D721Med (cell line): Measurements from ENCODE around the gene CDC42SE2.

ENCODE experiments used
- DNase-seq: peaks from one replicate; pipeline ENCODE4 v3.0.0; 2011; ENCODE audit warnings: low spot score; ENCODE audit not compliant: insufficient read length
- FAIRE-seq: peaks from 2 replicates; lab custom pipeline; 2011; peaks lifted over from hg19 to GRCh38; lab: Jason Lieb, UNC
- TF ChIP-seq, protein P1 (sequence below): IDR thresholded peaks from 2 replicates; pipeline ENCODE4 v1.5.1; 2012; ENCODE audit warnings: mild to moderate bottlenecking, control low read depth; ENCODE audit not compliant: insufficient read depth; ENCODE audit errors: missing control alignments

Gene CDC42SE2

GRCh38 chr5:131431794-131432193, 167.9 kb downstream of the CDC42SE2 start:
- FAIRE-seq: no peak
- no peak for DNase-seq
- TF ChIP-seq, protein P1, sequence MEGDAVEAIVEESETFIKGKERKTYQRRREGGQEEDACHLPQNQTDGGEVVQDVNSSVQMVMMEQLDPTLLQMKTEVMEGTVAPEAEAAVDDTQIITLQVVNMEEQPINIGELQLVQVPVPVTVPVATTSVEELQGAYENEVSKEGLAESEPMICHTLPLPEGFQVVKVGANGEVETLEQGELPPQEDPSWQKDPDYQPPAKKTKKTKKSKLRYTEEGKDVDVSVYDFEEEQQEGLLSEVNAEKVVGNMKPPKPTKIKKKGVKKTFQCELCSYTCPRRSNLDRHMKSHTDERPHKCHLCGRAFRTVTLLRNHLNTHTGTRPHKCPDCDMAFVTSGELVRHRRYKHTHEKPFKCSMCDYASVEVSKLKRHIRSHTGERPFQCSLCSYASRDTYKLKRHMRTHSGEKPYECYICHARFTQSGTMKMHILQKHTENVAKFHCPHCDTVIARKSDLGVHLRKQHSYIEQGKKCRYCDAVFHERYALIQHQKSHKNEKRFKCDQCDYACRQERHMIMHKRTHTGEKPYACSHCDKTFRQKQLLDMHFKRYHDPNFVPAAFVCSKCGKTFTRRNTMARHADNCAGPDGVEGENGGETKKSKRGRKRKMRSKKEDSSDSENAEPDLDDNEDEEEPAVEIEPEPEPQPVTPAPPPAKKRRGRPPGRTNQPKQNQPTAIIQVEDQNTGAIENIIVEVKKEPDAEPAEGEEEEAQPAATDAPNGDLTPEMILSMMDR: no peak

GRCh38 chr5:131433109-131433508, 169.3 kb downstream of the CDC42SE2 start:
- FAIRE-seq (no peak), DNase-seq (no peak)
- TF ChIP-seq, protein P1: no peak

GRCh38 chr5:131436081-131436480, 172.2 kb downstream of the CDC42SE2 start:
- TF ChIP-seq, protein P1: no peak
- FAIRE-seq (no peak), DNase-seq (no peak)

GRCh38 chr5:131441184-131441583, 177.3 kb downstream of the CDC42SE2 start:
- FAIRE-seq (no peak), DNase-seq (no peak)
- TF ChIP-seq, protein P1: no peak
